Keratinocyte (primary cell): ENCODE results near the gene TP53RK.

ENCODE experiments used
- CTCF ChIP-seq, 3 experiments: IDR thresholded peaks in 1 of 3; conservative IDR thresholded peaks in 1 of 3; optimal IDR thresholded peaks in 1 of 3; 2 replicates in 2 of 3; 3 replicates in 1 of 3; pipeline versions ENCODE3 to v1.5.1; 2011; ENCODE audit warnings: low read length in 3 of 3, mild to moderate bottlenecking in 3 of 3, moderate library complexity in 2 of 3, control low read depth in 1 of 3, inconsistent platforms in 1 of 3; ENCODE audit not compliant: insufficient read depth in 2 of 3; ENCODE audit errors: extremely low read depth in 1 of 3
- EZH2 ChIP-seq: IDR thresholded peaks from one replicate; pipeline ENCODE4 v1.6.1; 2012; ENCODE audit warnings: inconsistent platforms, mild to moderate bottlenecking, low read length, moderate library complexity

- no peak for TF ChIP-seq CTCF (optimal IDR thresholded peaks at IDR 0.05 in 1 of 3, IDR thresholded peaks at IDR 0.05 in 1 of 3, conservative IDR thresholded peaks at IDR 0.05 in 1 of 3; ENCODE audit: extremely low read depth in 1 of 3, insufficient read depth in 2 of 3, low read length in 3 of 3)
- peak; percentile 69 for TF ChIP-seq EZH2
These were observed 19.8 kb upstream of the TP53RK start for GRCh38 chr20:46709055-46709458.
